ENCODE measurements around the gene MC5R. TPM values are rescaled to one million over a fixed set of nuclear protein-coding genes. Genes with fewer than 3 reads are reported as not detected.

Gene MC5R
- total RNA-seq, 1 experiment from 2014 or later: not detected

GRCh38 chr18:13810950-13811485 is 12.9 kb upstream of the MC5R start:
- RAD21 ChIA-PET (ENCODE audit: low non-redundant PET in 1 of 2, low total read pairs in 2 of 2, uncharacterized antibody in 2 of 2, unreplicated experiment in 2 of 2): interaction anchor here in 1 of 2 experiments (1.6 kb wide), 1 partner anchor 276 kb away, joined by 5 read pairs; no protein-coding TSS in a partner anchor
- TF ChIP-seq EZH2 (IDR thresholded peaks at IDR 0.05) (no peak), ZFX (IDR thresholded peaks at IDR 0.05) (no peak), REST (IDR thresholded peaks at IDR 0.05; ENCODE audit: low read depth) (no peak), ATF3 (IDR thresholded peaks at IDR 0.05) (no peak), CBX3 (IDR thresholded peaks at IDR 0.05; ENCODE audit: low read depth) (no peak)
- Histone ChIP-seq H2AFZ (ENCODE audit: low read depth, low read length, poor library complexity, severe bottlenecking) (no peak overlapping the region), H3K36me3 (ENCODE audit: control insufficient read depth in 1 of 2, insufficient read depth in 2 of 2, low read length in 2 of 2) (no peaks in the 10 kb centered on the region), H3K4me1 (ENCODE audit: control insufficient read depth in 1 of 2, insufficient read depth in 2 of 2, low read length in 2 of 2) (peaks cover 9 to 15% of the 10 kb centered on the region in 2 experiments), H3K9ac (ENCODE audit: low read length) (no peak overlapping the region), H4K20me1 (ENCODE audit: insufficient read depth) (no peaks in the 10 kb centered on the region), H3K27me3 (ENCODE audit: insufficient read depth, low read length) (no peaks in the 10 kb centered on the region), H3K9me2 (ENCODE audit: insufficient read depth) (no peaks in the 10 kb centered on the region), H3K4me2 (ENCODE audit: low read length) (no peak overlapping the region), H3K79me2 (ENCODE audit: insufficient read depth, low read length) (no peaks in the 10 kb centered on the region), H3K27ac (ENCODE audit: low read depth, low read length) (no peak overlapping the region), H3K4me3 (replicated peaks in 1 of 2; ENCODE audit: low read depth in 1 of 2, low read length in 2 of 2) (no peak overlapping the region), H3K9me3 (ENCODE audit: control insufficient read depth in 1 of 2, insufficient read depth in 1 of 2, low read depth in 1 of 2, low read length in 2 of 2) (no peaks in the 10 kb centered on the region)
- ATAC-seq (no peak), DNase-seq (ENCODE audit: low read depth, low spot score) (no peak)
- no TSS peak for BruUV-seq (replicated peaks)
- CTCF ChIA-PET: interaction anchor here (3.0 to 4.6 kb wide), 2 partner anchors 11 to 275 kb away, joined by 9 to 54 read pairs; no protein-coding TSS in a partner anchor
- intact Hi-C loops (cut with micrococcal nuclease): loop anchor here (10.0 kb wide), 1 partner anchor 584 kb away; no protein-coding TSS in a partner anchor
- POLR2A ChIA-PET: no interaction called here

Measured in HCT116 (cell line).